Measurements from ENCODE around the gene TMEM131L.

- TF ChIP-seq CTCF (IDR thresholded peaks at IDR 0.05; ENCODE audit: low read length) (no peak), EZH2 (optimal IDR thresholded peaks at IDR 0.05; ENCODE audit: low read depth, low read length) (no peak), EZH2phosphoT487 (IDR thresholded peaks at IDR 0.05; ENCODE audit: low read length) (no peak)
These were observed 2.9 kb downstream of the TMEM131L start for GRCh38 chr4:153469031-153469430.
